ENCODE results near the gene SMARCA5.

SMARCA5 gene

GRCh38 chr4:143502231-143502630 lies 11.3 kb upstream of the SMARCA5 start:
- no peak for TF ChIP-seq RAD21 (IDR thresholded peaks at IDR 0.05; ENCODE audit: low read depth)
- no peak for TF ChIP-seq ZBTB7A (IDR thresholded peaks at IDR 0.05; ENCODE audit: low read depth)
- no peak for TF ChIP-seq YY1 (IDR thresholded peaks at IDR 0.05; ENCODE audit: low read depth)
- no peak for TF ChIP-seq TAF1 (IDR thresholded peaks at IDR 0.05; ENCODE audit: low read depth)
- no peak for TF ChIP-seq CREB1 (IDR thresholded peaks at IDR 0.05; ENCODE audit: low read depth)
- TF ChIP-seq MAX (IDR thresholded peaks at IDR 0.05): no peak
- TF ChIP-seq EGR1 (IDR thresholded peaks at IDR 0.05): no peak
- TF ChIP-seq CEBPB (IDR thresholded peaks at IDR 0.05): no peak
- TF ChIP-seq TCF12 (IDR thresholded peaks at IDR 0.05; ENCODE audit: low read depth): no peak
- TF ChIP-seq TEAD4 (IDR thresholded peaks at IDR 0.05): no peak
- TF ChIP-seq USF1 (IDR thresholded peaks at IDR 0.05): no peak
- TF ChIP-seq EP300 (IDR thresholded peaks at IDR 0.05; ENCODE audit: borderline replicate concordance): no peak
- TF ChIP-seq NFIC (IDR thresholded peaks at IDR 0.05): no peak
- no peak for TF ChIP-seq REST (IDR thresholded peaks at IDR 0.05; ENCODE audit: low read depth)
- no peak for TF ChIP-seq FOXM1 (IDR thresholded peaks at IDR 0.05; ENCODE audit: borderline replicate concordance, low read depth)

DNA sequence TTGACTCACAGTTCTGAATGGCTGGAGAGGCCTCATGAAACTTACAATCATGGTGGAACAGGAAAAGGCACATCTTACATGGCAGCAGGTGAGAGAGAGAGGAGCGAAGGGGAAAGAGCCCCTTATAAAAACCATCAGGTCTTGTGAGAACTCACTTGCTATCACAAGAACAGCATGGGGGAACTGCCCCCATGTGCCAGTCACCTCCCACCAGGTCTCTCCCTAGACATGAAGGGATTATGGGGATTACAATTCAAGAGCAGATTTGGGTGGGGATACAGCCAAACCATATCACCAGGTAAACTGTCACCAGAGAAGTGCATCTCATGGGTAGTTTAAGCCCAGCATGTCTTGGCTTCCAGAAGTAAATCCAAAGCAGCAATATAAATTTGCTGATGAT lies 7.5 kb upstream of the SMARCA5 start:
- TF ChIP-seq YY1 (IDR thresholded peaks at IDR 0.05; ENCODE audit: low read depth) (no peak), TAF1 (IDR thresholded peaks at IDR 0.05; ENCODE audit: low read depth) (no peak), ZBTB7A (IDR thresholded peaks at IDR 0.05; ENCODE audit: low read depth) (no peak), CEBPB (IDR thresholded peaks at IDR 0.05) (no peak), EP300 (IDR thresholded peaks at IDR 0.05; ENCODE audit: borderline replicate concordance) (no peak), RAD21 (IDR thresholded peaks at IDR 0.05; ENCODE audit: low read depth) (no peak), FOXM1 (IDR thresholded peaks at IDR 0.05; ENCODE audit: borderline replicate concordance, low read depth) (no peak), MAX (IDR thresholded peaks at IDR 0.05) (no peak), EGR1 (IDR thresholded peaks at IDR 0.05) (no peak), USF1 (IDR thresholded peaks at IDR 0.05) (no peak), TCF12 (IDR thresholded peaks at IDR 0.05; ENCODE audit: low read depth) (no peak)

DNA sequence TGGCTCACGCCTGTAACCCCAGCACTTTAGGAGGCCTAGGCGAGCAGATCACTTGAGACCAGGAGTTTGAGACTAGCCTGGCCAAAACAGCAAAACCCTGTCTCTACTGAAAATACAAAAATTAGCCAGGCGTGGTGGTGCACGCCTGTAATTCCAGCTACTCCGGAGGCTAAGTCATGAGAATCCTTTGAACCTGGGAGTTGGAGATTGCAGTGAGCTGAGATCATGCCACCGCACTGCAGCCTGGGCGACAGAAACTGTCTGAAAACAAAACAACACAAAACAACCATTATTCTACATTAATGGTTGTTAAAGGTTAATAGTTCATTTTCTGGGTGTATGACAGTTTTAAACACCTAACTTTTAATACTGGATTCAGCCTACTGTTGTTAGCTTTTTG lies 1.6 kb upstream of the SMARCA5 start:
- no peak for TF ChIP-seq CREB1 (IDR thresholded peaks at IDR 0.05; ENCODE audit: low read depth)
- TF ChIP-seq EP300 (IDR thresholded peaks at IDR 0.05; ENCODE audit: borderline replicate concordance): no peak
- TF ChIP-seq ZBTB7A (IDR thresholded peaks at IDR 0.05; ENCODE audit: low read depth): no peak
- no peak for TF ChIP-seq TAF1 (IDR thresholded peaks at IDR 0.05; ENCODE audit: low read depth)
- TF ChIP-seq TCF12 (IDR thresholded peaks at IDR 0.05; ENCODE audit: low read depth): no peak
- no peak for TF ChIP-seq FOXM1 (IDR thresholded peaks at IDR 0.05; ENCODE audit: borderline replicate concordance, low read depth)
- TF ChIP-seq EGR1 (IDR thresholded peaks at IDR 0.05): no peak
- TF ChIP-seq TEAD4 (IDR thresholded peaks at IDR 0.05): no peak
- no peak for TF ChIP-seq MAX (IDR thresholded peaks at IDR 0.05)
- no peak for TF ChIP-seq CEBPB (IDR thresholded peaks at IDR 0.05)
- no peak for TF ChIP-seq USF1 (IDR thresholded peaks at IDR 0.05)

DNA sequence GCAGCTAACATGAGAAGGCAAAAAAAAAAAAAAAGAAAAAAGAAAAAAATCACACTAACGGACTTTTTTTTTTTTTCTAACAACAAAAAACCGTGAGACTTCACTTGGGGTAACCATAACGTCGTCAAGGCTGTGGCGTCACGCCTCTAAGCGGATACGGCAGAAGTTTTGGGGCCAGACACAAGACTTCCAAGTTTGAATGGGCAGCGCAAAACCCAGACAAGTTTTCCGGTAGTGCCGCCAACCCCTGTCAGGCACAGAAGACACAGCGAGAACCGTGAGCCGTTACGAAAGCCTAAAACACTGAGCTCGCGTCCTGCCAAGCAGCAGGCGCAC lies 556 bp upstream of the SMARCA5 start:
- TF ChIP-seq ZBTB7A (IDR thresholded peaks at IDR 0.05; ENCODE audit: low read depth): no peak
- 0 out of 2 replicates have a peak, but pooled peaks have one; percentile 30 for TF ChIP-seq TCF12 (IDR thresholded peaks at IDR 0.05; ENCODE audit: low read depth)
- TF ChIP-seq CEBPB (IDR thresholded peaks at IDR 0.05): no peak
- TF ChIP-seq EGR1 (IDR thresholded peaks at IDR 0.05): no peak; the same call in 1 of the 2 replicates
- TF ChIP-seq RAD21 (IDR thresholded peaks at IDR 0.05; ENCODE audit: low read depth): no peak; the same call in 1 of the 2 replicates
- peak; percentile 75; the same call in 1 of the 2 replicates for TF ChIP-seq CREB1 (IDR thresholded peaks at IDR 0.05; ENCODE audit: low read depth)
- no peak for TF ChIP-seq TEAD4 (IDR thresholded peaks at IDR 0.05)
- TF ChIP-seq USF1 (IDR thresholded peaks at IDR 0.05): no peak
- TF ChIP-seq MAX (IDR thresholded peaks at IDR 0.05): 0 out of 2 replicates have a peak, but pooled peaks have one; percentile 15
- TF ChIP-seq TAF1 (IDR thresholded peaks at IDR 0.05; ENCODE audit: low read depth): no peak

DNA sequence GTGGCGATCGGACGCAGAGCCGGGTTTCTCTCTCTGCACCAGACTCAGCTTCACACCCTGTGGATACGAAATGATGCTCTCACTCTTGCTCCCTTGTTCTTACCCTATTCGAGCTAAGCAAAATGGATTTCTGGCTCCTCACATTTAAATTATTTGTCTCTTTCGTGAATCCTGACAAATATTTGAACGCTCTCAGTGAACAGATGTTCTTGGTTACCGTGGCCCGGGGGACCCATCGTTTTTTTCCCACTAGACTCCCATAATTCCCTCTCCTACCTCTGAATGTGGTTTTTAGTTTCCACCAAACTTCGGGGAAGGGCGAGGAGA lies 630 bp downstream of the SMARCA5 start:
- no peak for TF ChIP-seq CREB1 (IDR thresholded peaks at IDR 0.05; ENCODE audit: low read depth)
- TF ChIP-seq YY1 (IDR thresholded peaks at IDR 0.05; ENCODE audit: low read depth): no peak
- TF ChIP-seq EGR1 (IDR thresholded peaks at IDR 0.05): no peak
- no peak for TF ChIP-seq EP300 (IDR thresholded peaks at IDR 0.05; ENCODE audit: borderline replicate concordance)
- TF ChIP-seq NFIC (IDR thresholded peaks at IDR 0.05): no peak
- TF ChIP-seq REST (IDR thresholded peaks at IDR 0.05; ENCODE audit: low read depth): no peak

Measured in Ishikawa (cell line).